ENCODE measurements around the gene TECPR2.

The TECPR2 gene

DNA sequence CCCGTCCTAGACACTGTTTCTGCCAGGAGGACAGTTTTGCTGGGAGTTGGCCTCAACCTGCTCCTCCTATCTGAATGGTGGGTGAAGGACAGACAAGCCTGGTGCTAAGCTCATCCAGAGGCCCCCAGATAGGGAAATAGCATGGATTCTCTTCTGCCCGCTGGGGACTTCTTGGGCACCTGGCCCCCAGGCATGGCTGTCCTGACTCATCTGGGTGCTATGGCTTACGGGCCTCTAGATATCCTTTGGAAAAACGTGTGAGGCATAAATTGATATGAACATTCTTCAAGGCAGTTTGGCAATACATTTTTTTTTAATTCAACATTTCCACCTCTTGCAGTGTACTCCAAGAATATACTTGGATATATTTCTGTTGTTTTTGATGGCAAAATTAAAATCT is 8.6 kb downstream of the TECPR2 start:
- no peak overlapping the region for H3K4me2 ChIP-seq (ENCODE audit: low read length)
- no peak overlapping the region for H3K4me3 ChIP-seq (ENCODE audit: low read depth, low read length)
- H3K36me3 ChIP-seq (ENCODE audit: control insufficient read depth, insufficient read depth, low read length) = no peaks in the 10 kb centered on the region
- H3K4me1 ChIP-seq = peaks cover 3% of the 10 kb centered on the region
- TF ChIP-seq, protein P1, sequence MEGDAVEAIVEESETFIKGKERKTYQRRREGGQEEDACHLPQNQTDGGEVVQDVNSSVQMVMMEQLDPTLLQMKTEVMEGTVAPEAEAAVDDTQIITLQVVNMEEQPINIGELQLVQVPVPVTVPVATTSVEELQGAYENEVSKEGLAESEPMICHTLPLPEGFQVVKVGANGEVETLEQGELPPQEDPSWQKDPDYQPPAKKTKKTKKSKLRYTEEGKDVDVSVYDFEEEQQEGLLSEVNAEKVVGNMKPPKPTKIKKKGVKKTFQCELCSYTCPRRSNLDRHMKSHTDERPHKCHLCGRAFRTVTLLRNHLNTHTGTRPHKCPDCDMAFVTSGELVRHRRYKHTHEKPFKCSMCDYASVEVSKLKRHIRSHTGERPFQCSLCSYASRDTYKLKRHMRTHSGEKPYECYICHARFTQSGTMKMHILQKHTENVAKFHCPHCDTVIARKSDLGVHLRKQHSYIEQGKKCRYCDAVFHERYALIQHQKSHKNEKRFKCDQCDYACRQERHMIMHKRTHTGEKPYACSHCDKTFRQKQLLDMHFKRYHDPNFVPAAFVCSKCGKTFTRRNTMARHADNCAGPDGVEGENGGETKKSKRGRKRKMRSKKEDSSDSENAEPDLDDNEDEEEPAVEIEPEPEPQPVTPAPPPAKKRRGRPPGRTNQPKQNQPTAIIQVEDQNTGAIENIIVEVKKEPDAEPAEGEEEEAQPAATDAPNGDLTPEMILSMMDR (IDR thresholded peaks at IDR 0.05) = no peak
- H3K27me3 ChIP-seq (ENCODE audit: control insufficient read depth, insufficient read depth, low read length) = no peaks in the 10 kb centered on the region
- H2AFZ ChIP-seq = no peak overlapping the region
- no peaks in the 10 kb centered on the region for H3K9me3 ChIP-seq (ENCODE audit: control insufficient read depth, low read length)
- no peak overlapping the region for H3K9ac ChIP-seq
- H3K79me2 ChIP-seq = peaks cover 13% of the 10 kb centered on the region
- H3K27ac ChIP-seq = no peak overlapping the region

DNA sequence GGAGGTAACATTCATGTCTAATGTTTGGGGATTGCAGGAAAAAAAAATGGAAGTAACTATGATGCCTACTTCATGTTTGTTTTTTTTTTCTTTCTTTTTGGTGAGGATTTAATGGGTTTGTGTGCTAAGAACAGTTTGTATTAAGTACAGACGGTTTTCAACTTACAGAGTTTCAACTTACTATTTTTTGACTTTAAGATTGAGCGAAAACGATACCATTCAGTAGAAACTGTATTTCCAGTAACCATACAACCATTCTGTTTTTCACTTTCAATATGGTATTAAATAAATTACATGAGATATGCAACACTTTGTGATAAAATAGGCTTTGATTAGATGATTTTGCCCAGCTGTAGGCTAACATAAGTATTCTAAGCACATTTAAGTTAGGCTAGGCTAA is 10.4 kb downstream of the TECPR2 start:
- no peaks in the 10 kb centered on the region for H3K36me3 ChIP-seq (ENCODE audit: control insufficient read depth, insufficient read depth, low read length)
- H3K4me3 ChIP-seq (ENCODE audit: low read depth, low read length) = no peak overlapping the region
- no peak overlapping the region for H3K4me2 ChIP-seq (ENCODE audit: low read length)
- H3K27ac ChIP-seq = no peak overlapping the region
- peaks cover 10% of the 10 kb centered on the region for H3K79me2 ChIP-seq
- TF ChIP-seq, protein P1 (IDR thresholded peaks at IDR 0.05) = no peak
- no peaks in the 10 kb centered on the region for H3K27me3 ChIP-seq (ENCODE audit: control insufficient read depth, insufficient read depth, low read length)
- no peak overlapping the region for H2AFZ ChIP-seq
- H3K4me1 ChIP-seq = peaks cover 3% of the 10 kb centered on the region
- no peaks in the 10 kb centered on the region for H3K9me3 ChIP-seq (ENCODE audit: control insufficient read depth, low read length)
- no peak overlapping the region for H3K9ac ChIP-seq

DNA sequence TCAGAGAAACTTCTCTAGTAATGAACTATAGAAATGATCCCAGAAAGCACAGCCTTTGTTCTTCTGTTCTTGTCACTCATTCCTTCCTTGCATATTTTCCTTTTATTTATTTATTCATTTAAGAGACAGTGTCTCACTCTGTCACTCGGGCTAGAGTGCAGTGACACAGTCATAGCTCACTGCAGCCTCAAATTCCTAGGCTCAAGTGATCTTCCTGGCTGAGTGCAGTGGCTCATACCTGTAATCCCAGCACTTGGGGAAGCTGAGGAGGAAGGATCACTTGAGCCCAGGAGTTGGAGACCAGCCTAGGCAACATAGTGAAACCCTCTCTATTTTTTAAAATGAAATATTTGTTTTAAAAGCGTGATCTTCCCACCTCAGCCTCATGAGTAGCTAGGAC is 11.5 kb downstream of the TECPR2 start:
- Histone ChIP-seq H3K9ac (no peak overlapping the region), H3K9me3 (ENCODE audit: control insufficient read depth, low read length) (no peaks in the 10 kb centered on the region), H3K27ac (no peak overlapping the region), H3K4me2 (ENCODE audit: low read length) (no peak overlapping the region), H3K4me1 (peaks cover 3% of the 10 kb centered on the region), H3K36me3 (ENCODE audit: control insufficient read depth, insufficient read depth, low read length) (no peaks in the 10 kb centered on the region), H3K27me3 (ENCODE audit: control insufficient read depth, insufficient read depth, low read length) (no peaks in the 10 kb centered on the region), H3K79me2 (peaks cover 2% of the 10 kb centered on the region), H3K4me3 (ENCODE audit: low read depth, low read length) (no peak overlapping the region), H2AFZ (no peak overlapping the region)
- TF ChIP-seq, protein P1 (IDR thresholded peaks at IDR 0.05) = no peak

DNA sequence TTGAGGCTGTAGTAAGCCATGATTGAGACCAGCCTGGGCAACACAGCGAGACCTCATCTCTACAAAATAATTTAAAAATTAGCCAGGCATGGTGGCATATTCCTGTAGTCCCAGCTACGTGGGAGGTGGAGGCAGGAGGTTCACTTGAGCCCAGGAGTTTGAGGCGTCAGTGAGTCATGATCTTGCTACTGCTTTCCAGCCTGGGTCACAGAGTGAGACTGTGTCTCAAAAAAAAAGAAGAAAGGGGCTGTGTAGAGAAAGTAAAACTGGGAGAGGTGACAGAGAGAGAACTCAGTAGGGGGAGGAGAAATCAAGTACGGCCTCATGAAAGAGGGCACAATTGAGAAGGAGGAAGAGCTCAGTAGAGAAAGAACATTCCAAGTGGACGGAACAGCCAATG is 12.4 kb downstream of the TECPR2 start:
- H3K9me3 ChIP-seq (ENCODE audit: control insufficient read depth, low read length) = no peaks in the 10 kb centered on the region
- H3K79me2 ChIP-seq = peaks cover 2% of the 10 kb centered on the region
- H3K4me2 ChIP-seq (ENCODE audit: low read length) = no peak overlapping the region
- TF ChIP-seq, protein P1 (IDR thresholded peaks at IDR 0.05) = no peak
- no peak overlapping the region for H3K4me3 ChIP-seq (ENCODE audit: low read depth, low read length)
- peaks cover 3% of the 10 kb centered on the region for H3K4me1 ChIP-seq
- no peak overlapping the region for H2AFZ ChIP-seq
- H3K27ac ChIP-seq = no peak overlapping the region
- no peaks in the 10 kb centered on the region for H3K36me3 ChIP-seq (ENCODE audit: control insufficient read depth, insufficient read depth, low read length)
- H3K27me3 ChIP-seq (ENCODE audit: control insufficient read depth, insufficient read depth, low read length) = no peaks in the 10 kb centered on the region
- H3K9ac ChIP-seq = no peak overlapping the region

DNA sequence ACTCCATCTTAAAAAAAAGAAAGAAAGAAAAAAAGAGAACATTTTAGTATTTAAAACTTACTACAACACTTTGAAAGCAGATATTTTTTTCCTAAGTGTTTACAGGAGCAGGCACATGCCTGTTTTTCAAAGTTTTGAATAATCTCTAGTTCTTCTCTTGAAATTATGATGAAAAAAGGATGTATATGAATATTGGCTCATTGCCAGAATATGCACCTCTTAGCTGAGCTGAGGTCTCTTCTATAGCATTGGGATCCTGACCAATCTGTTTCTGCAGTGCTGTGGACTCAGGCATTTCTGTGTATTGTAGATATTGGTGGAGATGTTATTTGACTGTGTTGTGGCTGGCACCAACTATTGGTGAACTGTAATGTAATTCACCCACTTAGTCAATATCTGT is 15.0 kb downstream of the TECPR2 start:
- Histone ChIP-seq H3K27me3 (ENCODE audit: control insufficient read depth, insufficient read depth, low read length) (no peaks in the 10 kb centered on the region), H3K4me3 (ENCODE audit: low read depth, low read length) (no peak overlapping the region), H3K36me3 (ENCODE audit: control insufficient read depth, insufficient read depth, low read length) (no peaks in the 10 kb centered on the region), H3K9ac (no peak overlapping the region), H3K27ac (no peak overlapping the region), H3K4me2 (ENCODE audit: low read length) (no peak overlapping the region), H3K79me2 (peaks cover 2% of the 10 kb centered on the region), H3K9me3 (ENCODE audit: control insufficient read depth, low read length) (no peaks in the 10 kb centered on the region), H2AFZ (no peak overlapping the region), H3K4me1 (no peaks in the 10 kb centered on the region)
- TF ChIP-seq, protein P1 (IDR thresholded peaks at IDR 0.05) = no peak
